ENCODE results near the gene CAMTA1.

Gene CAMTA1

GRCh38 chr1:7300893-7301663 lies 515.8 kb downstream of the CAMTA1 start:
- no peak for DNase-seq (ENCODE audit: low read depth)
- TF ChIP-seq, protein P1, sequence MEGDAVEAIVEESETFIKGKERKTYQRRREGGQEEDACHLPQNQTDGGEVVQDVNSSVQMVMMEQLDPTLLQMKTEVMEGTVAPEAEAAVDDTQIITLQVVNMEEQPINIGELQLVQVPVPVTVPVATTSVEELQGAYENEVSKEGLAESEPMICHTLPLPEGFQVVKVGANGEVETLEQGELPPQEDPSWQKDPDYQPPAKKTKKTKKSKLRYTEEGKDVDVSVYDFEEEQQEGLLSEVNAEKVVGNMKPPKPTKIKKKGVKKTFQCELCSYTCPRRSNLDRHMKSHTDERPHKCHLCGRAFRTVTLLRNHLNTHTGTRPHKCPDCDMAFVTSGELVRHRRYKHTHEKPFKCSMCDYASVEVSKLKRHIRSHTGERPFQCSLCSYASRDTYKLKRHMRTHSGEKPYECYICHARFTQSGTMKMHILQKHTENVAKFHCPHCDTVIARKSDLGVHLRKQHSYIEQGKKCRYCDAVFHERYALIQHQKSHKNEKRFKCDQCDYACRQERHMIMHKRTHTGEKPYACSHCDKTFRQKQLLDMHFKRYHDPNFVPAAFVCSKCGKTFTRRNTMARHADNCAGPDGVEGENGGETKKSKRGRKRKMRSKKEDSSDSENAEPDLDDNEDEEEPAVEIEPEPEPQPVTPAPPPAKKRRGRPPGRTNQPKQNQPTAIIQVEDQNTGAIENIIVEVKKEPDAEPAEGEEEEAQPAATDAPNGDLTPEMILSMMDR (IDR thresholded peaks at IDR 0.05; ENCODE audit: control insufficient read depth, insufficient read depth, low read depth, low read length, missing control alignments) = no peak
- no peak overlapping the region for H3K4me3 ChIP-seq (ENCODE audit: control insufficient read depth, low read depth, low read length)

DNA sequence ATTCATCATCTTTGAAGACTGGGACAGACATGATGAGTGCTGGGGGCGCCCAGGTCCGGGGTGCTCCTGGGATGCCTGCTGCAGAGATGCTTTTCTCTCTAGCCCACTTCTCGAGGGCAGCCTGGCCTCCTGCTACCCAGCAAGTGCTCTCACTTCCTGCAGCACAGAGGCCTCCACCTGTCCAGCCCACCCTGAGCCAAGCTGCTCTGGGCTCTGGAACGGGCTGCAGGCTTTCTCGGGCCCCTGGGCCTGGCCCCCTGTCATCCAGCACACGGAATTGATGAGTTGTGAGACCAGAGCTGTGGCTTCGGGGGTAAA lies 516.4 kb downstream of the CAMTA1 start:
- TF ChIP-seq, protein P1 (IDR thresholded peaks at IDR 0.05; ENCODE audit: control insufficient read depth, insufficient read depth, low read depth, low read length, missing control alignments) = no peak
- DNase-seq (ENCODE audit: low read depth) = no peak
- no peak overlapping the region for H3K4me3 ChIP-seq (ENCODE audit: control insufficient read depth, low read depth, low read length)

- H3K4me3 ChIP-seq (ENCODE audit: control insufficient read depth, low read depth, low read length) = no peak overlapping the region
- no peak for DNase-seq (ENCODE audit: low read depth)
- TF ChIP-seq, protein P1 (IDR thresholded peaks at IDR 0.05; ENCODE audit: control insufficient read depth, insufficient read depth, low read depth, low read length, missing control alignments) = no peak
Observed at GRCh38 chr1:7302126-7302525, 516.9 kb downstream of the CAMTA1 start.

GRCh38 chr1:7302873-7303272 lies 517.6 kb downstream of the CAMTA1 start:
- TF ChIP-seq, protein P1 (IDR thresholded peaks at IDR 0.05; ENCODE audit: control insufficient read depth, insufficient read depth, low read depth, low read length, missing control alignments) = no peak
- no peak overlapping the region for H3K4me3 ChIP-seq (ENCODE audit: control insufficient read depth, low read depth, low read length)
- DNase-seq (ENCODE audit: low read depth) = no peak

DNA sequence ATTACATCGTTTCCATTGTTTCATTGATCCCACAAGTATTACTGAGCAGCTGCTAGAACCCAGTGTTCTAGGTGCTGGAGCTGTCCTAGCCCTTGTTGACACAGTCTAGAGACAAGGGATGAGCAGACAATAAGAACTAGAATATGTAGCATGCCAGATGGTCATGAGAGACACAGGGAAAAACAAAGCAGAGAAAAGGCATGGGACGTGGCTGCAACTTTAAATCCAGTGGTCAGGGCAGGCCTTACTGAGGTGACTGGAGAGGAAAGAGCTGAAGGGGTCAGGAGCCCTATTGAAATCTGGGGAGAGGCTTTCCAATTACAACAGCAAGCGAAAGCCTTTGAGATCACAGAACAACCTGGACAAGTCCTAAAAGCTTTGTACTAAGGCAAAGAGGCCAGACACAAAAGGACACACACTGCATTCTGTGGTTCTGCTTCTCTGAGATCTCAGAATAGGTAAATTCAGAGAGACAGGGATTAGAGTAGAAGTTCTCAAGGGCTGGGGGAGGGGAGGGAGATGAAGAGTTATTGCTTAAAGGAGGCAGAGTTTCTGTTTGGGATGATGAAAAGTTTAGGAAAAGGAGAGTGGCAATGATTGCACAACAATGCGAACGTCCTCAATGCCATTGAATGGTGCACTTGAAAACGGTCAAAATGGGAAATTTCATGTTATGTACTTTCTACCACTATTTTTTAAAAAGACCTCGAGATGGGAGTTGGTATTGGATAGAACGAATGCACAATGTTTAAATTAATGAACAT lies 518.5 kb downstream of the CAMTA1 start:
- no peak for DNase-seq (ENCODE audit: low read depth)
- TF ChIP-seq, protein P1 (IDR thresholded peaks at IDR 0.05; ENCODE audit: control insufficient read depth, insufficient read depth, low read depth, low read length, missing control alignments) = no peak
- H3K4me3 ChIP-seq (ENCODE audit: control insufficient read depth, low read depth, low read length) = no peak overlapping the region

GRCh38 chr1:7313081-7313546 lies 527.9 kb downstream of the CAMTA1 start:
- TF ChIP-seq, protein P1 (IDR thresholded peaks at IDR 0.05; ENCODE audit: control insufficient read depth, insufficient read depth, low read depth, low read length, missing control alignments) = no peak
- DNase-seq (ENCODE audit: low read depth) = no peak
- no peak overlapping the region for H3K4me3 ChIP-seq (ENCODE audit: control insufficient read depth, low read depth, low read length)

All from AG09309 (cell line).